ENCODE results near the gene SLIT3.

DNA sequence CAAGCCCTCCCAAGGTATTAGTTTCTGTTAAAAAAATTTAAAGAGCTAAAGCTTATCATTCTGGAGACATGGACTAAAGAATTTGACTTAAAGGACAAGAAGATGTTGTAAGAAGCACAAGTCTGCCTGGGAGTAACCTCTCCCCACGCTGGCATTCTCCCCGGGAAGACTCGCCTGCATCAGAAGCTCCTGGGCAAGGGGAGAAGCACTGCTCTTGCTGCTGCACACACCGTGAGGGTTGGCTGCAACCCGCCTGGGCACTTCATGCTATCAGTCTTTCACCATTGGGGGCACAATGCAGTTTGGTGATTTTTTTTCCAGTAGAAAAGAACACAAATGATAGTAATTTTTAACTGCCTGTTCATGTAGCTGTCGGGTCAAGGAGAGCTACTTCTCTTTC lies 529.3 kb downstream of the SLIT3 start:
- TF ChIP-seq, protein P1, sequence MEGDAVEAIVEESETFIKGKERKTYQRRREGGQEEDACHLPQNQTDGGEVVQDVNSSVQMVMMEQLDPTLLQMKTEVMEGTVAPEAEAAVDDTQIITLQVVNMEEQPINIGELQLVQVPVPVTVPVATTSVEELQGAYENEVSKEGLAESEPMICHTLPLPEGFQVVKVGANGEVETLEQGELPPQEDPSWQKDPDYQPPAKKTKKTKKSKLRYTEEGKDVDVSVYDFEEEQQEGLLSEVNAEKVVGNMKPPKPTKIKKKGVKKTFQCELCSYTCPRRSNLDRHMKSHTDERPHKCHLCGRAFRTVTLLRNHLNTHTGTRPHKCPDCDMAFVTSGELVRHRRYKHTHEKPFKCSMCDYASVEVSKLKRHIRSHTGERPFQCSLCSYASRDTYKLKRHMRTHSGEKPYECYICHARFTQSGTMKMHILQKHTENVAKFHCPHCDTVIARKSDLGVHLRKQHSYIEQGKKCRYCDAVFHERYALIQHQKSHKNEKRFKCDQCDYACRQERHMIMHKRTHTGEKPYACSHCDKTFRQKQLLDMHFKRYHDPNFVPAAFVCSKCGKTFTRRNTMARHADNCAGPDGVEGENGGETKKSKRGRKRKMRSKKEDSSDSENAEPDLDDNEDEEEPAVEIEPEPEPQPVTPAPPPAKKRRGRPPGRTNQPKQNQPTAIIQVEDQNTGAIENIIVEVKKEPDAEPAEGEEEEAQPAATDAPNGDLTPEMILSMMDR (IDR thresholded peaks at IDR 0.05; ENCODE audit: low read depth, low read length), result no peak
- TF ChIP-seq, protein P2, sequence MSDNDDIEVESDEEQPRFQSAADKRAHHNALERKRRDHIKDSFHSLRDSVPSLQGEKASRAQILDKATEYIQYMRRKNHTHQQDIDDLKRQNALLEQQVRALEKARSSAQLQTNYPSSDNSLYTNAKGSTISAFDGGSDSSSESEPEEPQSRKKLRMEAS (IDR thresholded peaks at IDR 0.05; ENCODE audit: low read depth, low read length), result no peak
- no peak for TF ChIP-seq MYC (IDR thresholded peaks at IDR 0.05; ENCODE audit: low read depth, low read length)

Data from NB4 (cell line).